HG02840 (cell line): ENCODE results near the gene MGLL.
"Not testable (repeated sequence)": the region's sequence is repeated elsewhere in the genome, so short reads cannot be mapped to it uniquely, and the experiment has no call there.

Experiments
- ATAC-seq: cut with Tn5 transposase; IDR thresholded peaks from one replicate; pipeline ENCODE4 v1.9.1; 2021; ENCODE audit warnings: mild to moderate bottlenecking, moderate library complexity, moderate number of reproducible peaks; ENCODE audit not compliant: unreplicated experiment, low FRiP score

Gene MGLL

DNA sequence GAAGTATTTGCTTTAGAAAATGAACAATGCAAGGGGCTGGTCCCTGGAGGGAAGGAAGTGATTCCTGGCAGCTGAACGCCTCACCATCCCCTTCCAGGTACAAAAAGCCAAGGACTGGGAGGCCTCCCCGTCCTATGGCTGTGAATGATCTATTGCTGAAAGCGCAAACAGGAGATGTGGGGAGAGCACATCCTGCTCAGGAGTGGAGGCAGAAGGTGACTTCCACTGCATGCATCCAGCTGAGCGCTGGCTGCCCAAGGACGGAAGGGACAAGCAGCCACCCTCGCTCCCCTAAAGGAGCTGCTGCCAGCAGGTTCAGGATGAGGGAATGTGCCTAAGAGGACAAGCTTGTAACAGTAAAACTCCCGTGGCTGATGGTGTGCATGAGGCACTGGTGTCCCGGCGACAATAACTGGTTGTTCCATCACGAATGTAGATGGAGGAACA lies 108.2 kb downstream of the MGLL start:
- no peak for ATAC-seq

GRCh38 chr3:127712881-127713771 lies 109.2 kb downstream of the MGLL start:
- no peak for ATAC-seq

- ATAC-seq: no peak
These were observed 109.9 kb downstream of the MGLL start for GRCh38 chr3:127712461-127712860.

- no peak for ATAC-seq
These were observed 110.4 kb downstream of the MGLL start for GRCh38 chr3:127711896-127712295.

GRCh38 chr3:127711021-127711695 lies 111.2 kb downstream of the MGLL start:
- ATAC-seq: no peak

DNA sequence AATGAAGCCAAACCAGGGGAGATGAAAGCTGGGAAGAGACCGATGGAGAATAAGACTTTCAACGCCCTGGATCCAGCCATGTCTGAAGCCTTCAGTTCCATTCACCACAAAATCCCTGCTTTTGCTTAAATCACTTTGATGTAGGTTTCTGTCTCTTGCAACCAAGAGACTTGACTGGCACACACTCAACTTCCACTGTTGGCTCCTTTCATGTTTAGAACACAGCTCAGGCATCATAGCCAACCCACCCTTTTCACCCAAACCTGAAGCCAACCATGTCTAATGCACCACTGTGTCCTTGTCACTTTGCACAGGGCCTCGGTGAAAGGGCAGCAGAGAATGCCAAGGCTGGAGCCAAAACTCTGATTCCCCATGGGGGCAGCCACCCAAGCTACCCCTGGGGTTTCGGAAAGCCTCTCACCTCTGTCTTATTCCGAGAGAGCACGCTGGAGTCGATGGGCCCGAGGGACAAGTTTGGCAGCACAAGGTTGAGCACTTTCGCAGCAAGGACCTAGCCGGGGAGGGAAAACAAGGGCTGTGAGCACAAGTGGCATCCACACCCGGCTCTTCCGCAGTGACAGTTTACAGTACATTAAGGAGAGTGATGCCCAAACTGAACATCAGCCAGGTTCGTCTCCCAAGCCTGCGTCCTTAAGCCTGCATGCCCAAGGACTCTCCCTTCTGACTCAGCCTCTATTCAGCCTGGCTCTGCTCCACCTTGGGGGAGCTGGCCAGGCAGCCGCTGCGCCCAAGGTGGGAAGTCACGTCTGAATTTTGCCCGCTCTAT lies 112.0 kb downstream of the MGLL start:
- no peak for ATAC-seq

- no peak for ATAC-seq
These were observed 112.8 kb downstream of the MGLL start for GRCh38 chr3:127709320-127710060.

- no peak for ATAC-seq
These were observed 113.5 kb downstream of the MGLL start for GRCh38 chr3:127708837-127709236.

- no peak for ATAC-seq
These were observed 114.4 kb downstream of the MGLL start for GRCh38 chr3:127707851-127708411.

- ATAC-seq: no peak
These were observed 115.4 kb downstream of the MGLL start for GRCh38 chr3:127706785-127707351.

DNA sequence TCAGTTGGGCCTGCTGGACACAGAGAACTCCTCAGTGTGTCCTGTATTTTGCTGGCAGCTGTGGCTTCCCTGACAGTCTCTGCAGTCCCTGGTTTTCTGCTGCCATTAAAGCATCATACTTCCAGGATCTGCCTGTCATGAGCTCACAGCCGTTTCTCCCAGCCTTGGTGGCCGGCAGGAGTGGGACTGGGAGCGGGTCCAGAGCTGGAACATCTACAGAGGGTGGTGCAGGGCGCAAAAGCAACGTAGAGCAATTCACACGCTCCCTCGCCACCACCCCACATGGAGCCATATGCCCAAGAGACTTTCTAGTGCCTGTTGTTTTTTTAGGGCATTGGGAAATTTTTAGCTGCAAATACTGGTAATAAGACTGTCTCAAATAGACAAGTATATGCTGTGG lies 116.0 kb downstream of the MGLL start:
- ATAC-seq: no peak

DNA sequence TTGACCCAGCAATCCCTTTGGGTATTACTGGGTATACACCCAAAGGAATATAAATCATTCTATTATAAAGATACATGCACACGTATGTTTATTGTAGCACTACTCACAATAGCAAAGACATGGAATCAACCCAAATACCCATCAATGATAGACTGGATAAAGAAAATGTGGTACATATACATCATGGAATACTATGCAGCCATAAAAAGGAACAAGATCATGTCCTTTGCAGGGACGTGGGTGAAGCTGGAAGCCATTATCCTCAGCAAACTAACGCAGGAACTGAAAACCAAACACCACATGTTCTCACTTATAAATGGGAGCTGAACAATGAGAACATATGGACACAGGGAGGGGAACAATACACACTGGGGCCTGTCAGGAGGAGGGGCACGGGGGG lies 117.5 kb downstream of the MGLL start:
- not testable (repeated sequence) for ATAC-seq

- ATAC-seq: no peak
These were observed 120.2 kb downstream of the MGLL start for GRCh38 chr3:127702151-127702578.

DNA sequence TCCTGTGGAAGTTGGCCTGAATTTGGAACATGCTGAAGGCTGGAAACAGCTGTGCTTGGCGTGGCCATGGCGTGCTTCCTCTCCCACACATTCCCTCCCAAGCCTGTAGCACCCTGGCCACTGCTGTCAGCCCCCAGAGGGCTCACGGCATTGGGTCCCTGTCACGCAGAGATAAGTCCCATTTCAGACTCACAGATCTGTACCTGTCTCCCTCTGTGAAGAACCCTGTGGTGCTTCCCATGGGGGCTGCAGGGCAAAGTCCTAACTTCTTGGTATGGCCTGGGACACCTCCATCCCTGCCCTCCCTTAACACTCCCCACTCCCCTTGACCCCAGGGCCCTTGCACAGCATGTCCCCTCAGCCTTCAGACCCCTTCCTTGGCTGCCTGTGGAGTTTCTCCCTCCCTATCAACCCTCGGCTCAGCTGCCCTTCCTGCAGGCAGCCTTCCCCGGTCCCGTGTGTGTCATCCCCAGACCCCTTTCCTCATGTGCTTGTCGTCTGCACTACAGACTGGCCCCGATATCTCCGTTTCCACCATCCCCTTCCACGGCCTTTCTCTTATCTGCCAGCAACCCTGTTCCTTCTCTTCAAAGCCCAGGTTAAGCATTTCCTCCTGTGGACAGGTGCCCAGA lies 120.9 kb downstream of the MGLL start:
- no peak for ATAC-seq

DNA sequence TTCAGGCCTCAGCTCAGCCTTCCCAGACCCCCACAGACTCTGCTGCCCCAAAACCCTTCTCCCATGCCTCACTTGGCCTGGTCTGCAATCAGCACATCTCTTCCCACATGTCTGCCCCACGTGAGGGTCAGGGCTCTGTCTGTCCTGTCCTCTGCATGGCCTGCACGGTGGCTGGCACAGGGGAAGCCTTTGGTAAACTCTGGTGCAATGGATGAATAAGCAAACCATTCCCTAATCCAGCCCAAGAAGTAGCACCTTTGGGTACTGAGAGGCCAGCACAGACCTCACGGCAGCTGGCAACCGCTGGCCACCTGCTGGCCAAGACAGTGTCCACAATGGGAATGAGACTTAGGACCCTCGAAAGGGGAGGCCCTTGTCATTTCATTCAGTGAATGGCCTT lies 121.9 kb downstream of the MGLL start:
- ATAC-seq: no peak

GRCh38 chr3:127699416-127700300 lies 122.7 kb downstream of the MGLL start:
- ATAC-seq: no peak

DNA sequence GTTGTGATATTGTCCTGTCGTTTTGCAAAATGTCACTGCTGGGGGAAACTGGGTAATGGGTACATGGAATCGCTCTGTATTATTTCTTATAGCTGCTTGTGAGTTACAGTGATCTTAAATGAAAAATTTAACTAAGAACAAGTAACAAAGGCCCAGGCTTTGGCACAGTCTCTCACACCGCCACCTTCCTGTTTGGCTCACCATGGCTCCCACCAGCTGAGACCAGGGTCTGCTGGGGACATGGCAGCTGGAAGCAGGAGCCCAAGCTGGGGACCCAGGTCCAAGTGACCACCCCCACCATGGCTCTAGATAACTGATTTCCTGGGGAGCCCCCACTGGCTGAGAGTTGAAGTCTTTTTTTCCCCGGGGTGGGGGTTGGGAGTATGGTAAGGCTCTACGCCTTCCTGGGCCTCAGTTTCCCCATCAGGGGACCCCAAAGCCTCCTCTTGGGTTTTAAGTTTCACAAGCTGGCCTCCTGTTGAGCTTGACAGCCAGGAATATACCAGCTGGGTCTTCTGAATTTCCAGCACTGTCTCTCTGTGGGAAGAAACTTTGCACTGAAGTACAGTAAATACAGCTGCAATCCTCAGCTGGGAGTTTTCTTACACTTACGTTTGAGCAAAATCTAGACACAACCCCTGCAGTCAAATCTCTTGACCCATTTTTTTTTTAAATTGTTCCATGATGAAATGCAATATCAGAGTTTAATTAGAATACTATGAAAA lies 123.5 kb downstream of the MGLL start:
- no peak for ATAC-seq

- ATAC-seq: no peak
These were observed 124.0 kb downstream of the MGLL start for GRCh38 chr3:127698286-127698685.
